HG03103 (cell line): ENCODE measurements around the gene PLCB4.

Experiments used
- ATAC-seq: cut with Tn5 transposase; IDR thresholded peaks from one replicate; pipeline ENCODE4 v1.9.1; 2021; ENCODE audit warnings: low read depth; ENCODE audit not compliant: unreplicated experiment

The PLCB4 gene

GRCh38 chr20:9476637-9477036 is 407.8 kb downstream of the PLCB4 start:
- ATAC-seq, result no peak

DNA sequence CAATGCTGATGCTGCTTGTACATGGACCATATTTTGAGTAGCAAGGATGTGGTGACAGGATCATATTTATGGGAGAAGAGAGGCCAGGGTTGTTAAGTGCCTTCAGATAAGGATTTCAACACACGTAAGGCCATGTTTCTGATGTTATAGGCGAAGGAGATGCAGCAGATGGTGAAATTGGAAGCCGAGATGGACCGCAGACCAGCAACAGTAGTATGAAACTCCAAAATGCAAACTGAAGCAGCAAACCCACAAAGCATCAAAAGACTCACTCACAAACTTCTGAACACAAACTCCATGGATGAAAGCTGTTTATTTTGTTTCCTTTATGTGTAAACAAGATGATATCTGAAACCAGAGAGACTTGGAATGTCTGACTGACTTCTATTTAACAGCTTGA is 409.9 kb downstream of the PLCB4 start:
- ATAC-seq, result no peak

- no peak for ATAC-seq
Measured at GRCh38 chr20:9480066-9480465, 411.2 kb downstream of the PLCB4 start.

GRCh38 chr20:9482180-9482579 is 413.3 kb downstream of the PLCB4 start:
- ATAC-seq, result no peak

GRCh38 chr20:9483131-9483530 is 414.2 kb downstream of the PLCB4 start:
- no peak for ATAC-seq

GRCh38 chr20:9485614-9486340 is 416.9 kb downstream of the PLCB4 start:
- no peak for ATAC-seq

- ATAC-seq, result no peak
Measured at GRCh38 chr20:9487231-9487630, 418.3 kb downstream of the PLCB4 start.

DNA sequence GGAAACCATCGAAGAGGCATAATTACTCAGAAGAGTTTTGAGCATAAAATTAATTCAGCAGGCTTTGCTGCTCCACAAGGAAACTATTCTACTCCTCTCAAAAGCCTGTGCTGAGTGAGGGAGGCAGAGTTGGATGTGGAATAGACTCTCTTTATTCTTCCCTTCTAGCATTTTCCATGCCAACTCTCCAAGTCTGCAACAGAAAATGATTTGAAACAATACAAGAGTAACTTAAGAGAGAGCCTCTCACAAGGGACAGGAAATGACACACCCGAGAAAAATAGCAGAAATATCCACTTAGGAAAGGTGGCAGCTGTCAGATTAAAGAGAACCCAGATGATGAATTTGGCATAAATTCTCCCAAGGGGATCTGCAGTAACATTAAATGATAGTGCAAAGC is 419.2 kb downstream of the PLCB4 start:
- no peak for ATAC-seq

- ATAC-seq, result no peak
Measured at GRCh38 chr20:9490161-9490560, 421.3 kb downstream of the PLCB4 start.

GRCh38 chr20:9490631-9491030 is 421.7 kb downstream of the PLCB4 start:
- no peak for ATAC-seq

- ATAC-seq, result no peak
Measured at GRCh38 chr20:9491324-9491723, 422.4 kb downstream of the PLCB4 start.

GRCh38 chr20:9492067-9492466 is 423.2 kb downstream of the PLCB4 start:
- no peak for ATAC-seq

- ATAC-seq, result no peak
Measured at GRCh38 chr20:9493803-9494202, 424.9 kb downstream of the PLCB4 start.

GRCh38 chr20:9495701-9496100 is 426.8 kb downstream of the PLCB4 start:
- ATAC-seq, result no peak

GRCh38 chr20:9496155-9496554 is 427.3 kb downstream of the PLCB4 start:
- ATAC-seq, result no peak

GRCh38 chr20:9498322-9498721 is 429.4 kb downstream of the PLCB4 start:
- no peak for ATAC-seq

GRCh38 chr20:9499126-9499899 is 430.4 kb downstream of the PLCB4 start:
- ATAC-seq, result no peak

DNA sequence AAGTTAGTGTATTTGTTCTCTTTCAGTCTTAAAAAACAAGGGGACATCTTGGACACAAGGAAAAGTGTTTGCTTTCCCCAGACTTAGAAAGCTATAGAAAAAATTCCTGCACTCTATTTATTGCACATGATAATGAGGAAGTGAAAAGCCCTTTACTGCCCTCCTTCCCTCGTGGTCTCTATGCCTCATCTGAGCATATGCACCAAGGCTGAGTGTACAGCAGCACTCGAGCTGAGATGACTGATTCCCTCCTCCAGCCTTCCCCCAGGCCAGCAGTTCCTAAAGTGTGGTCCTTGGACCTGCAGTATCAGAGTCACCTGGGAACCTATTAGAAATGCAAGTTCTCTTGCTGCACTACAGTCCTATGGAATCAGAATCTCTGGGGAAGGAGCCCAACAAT is 431.2 kb downstream of the PLCB4 start:
- no peak for ATAC-seq

DNA sequence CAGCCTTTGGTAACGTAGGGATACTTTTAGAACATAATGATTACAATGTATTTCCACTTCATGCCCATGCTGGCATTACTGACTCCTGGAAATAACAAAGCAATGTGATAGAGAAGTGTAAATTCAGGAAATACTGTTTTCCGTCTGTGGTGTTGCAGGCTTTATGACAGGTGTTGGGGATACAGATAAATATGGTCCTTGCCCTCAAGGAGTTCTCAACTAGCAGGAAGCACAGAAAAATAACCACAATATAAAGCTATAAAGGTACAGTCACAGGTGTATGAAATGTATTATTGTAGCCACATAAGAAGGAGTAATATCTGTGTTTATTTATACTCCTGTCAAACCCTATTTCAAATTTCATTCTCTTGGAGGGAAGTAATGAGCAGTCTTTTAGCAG is 432.6 kb downstream of the PLCB4 start:
- ATAC-seq, result no peak

DNA sequence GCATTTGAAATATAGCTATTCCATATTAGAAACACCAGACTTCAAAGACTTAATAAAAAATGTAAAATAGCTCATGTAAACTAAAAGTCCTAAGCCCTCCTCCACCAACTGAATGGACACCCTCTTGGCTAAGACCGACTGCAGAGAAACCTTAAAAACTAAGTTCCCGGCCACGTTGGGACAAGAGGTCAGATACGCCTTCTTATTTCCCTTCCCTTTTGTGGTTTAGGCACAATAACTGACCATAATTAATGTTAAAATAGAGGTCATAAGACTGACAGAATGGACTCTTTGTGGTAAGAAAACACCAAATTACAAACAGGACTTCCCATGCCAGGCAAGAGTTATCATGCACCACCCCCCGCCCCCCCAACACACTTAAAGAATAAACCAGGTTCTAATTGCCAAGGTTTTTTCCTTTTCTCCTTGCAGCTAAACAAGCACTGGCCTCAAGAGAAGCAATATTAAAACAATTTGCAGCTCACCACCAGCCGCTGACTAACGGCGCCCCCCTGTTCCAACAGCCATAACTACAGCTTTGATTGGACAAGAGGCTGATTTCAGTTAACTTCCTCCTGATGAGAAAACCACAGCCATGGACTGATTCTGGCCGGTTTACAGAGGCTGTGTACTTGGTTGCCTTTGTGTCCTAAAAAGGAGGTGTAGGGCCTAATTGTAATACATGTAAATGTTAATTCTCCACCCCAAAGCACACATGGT is 434.8 kb downstream of the PLCB4 start:
- no peak for ATAC-seq

DNA sequence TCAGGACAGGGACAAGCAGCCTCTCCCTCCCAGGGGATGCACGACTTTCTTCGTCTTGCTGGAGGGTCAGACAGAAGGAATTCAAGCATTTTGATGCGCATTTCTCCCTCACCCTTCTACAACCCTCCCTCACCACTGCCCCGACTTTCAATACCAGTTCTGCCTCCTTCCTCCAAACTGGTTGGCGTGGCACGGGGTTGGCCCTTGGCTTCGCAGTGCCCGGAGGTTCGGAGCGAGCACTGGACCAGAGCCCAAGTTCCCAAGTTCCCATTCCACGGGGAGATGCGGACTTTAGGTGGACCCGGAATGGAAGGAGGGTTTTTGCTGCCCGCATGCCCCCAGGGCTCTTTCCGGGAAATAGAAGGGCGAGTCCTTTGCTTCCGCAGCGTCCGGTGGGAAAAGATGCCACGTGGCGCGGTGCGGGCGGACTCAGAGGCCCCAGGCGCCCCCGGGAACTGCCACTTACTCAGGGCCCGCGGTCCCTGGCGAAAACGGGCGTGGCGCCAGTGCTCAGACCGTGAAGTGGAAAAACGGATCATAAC is 437.5 kb downstream of the PLCB4 start:
- ATAC-seq, result no peak
